GM12878 (cell line): ENCODE results near the gene MAST2.

ENCODE experiments used
- ATF7 ChIP-seq: fragments of 450-650 bp; IDR thresholded peaks from 2 replicates; pipeline ENCODE4 v1.6.1; 2016; ENCODE audit warnings: low read depth, mild to moderate bottlenecking
- CHD4 ChIP-seq: fragments of 200-600 bp; sonication (generic); IDR thresholded peaks from 2 replicates; pipeline ENCODE4 v1.6.1; 2016; ENCODE audit warnings: mild to moderate bottlenecking
- EZH2 ChIP-seq: IDR thresholded peaks from 2 replicates; pipeline ENCODE4 v1.6.1; 2012; ENCODE audit warnings: low read depth, mild to moderate bottlenecking, control low read depth, inconsistent platforms, low read length, borderline replicate concordance; ENCODE audit not compliant: control insufficient read depth
- MXI1 ChIP-seq: fragments of 150-350 bp; IDR thresholded peaks from 2 replicates; pipeline ENCODE4 v1.6.1; 2011; ENCODE audit warnings: low read depth, mild to moderate bottlenecking, inconsistent platforms, low read length, improper control_type of control experiment
- NR2F1 ChIP-seq: fragments of 450-650 bp; conservative IDR thresholded peaks from 2 replicates; pipeline ENCODE4 v1.6.1; 2017; ENCODE audit warnings: mild to moderate bottlenecking
- POLR2A ChIP-seq: IDR thresholded peaks from 2 replicates; pipeline ENCODE4 v1.6.1; 2011; ENCODE audit warnings: low read depth, mild to moderate bottlenecking, low read length
- YY1 ChIP-seq: IDR thresholded peaks from 2 replicates; pipeline ENCODE4 v1.6.1; 2011; ENCODE audit warnings: low read depth, mild to moderate bottlenecking, low read length
- TF ChIP-seq, protein P1 (sequence below): IDR thresholded peaks from 2 replicates; pipeline ENCODE4 v1.6.1; 2011; ENCODE audit warnings: borderline replicate concordance, low read depth, mild to moderate bottlenecking, moderate library complexity, mixed read lengths, low read length; ENCODE audit not compliant: insufficient read depth; ENCODE audit errors: extremely low read length
- TF ChIP-seq, protein P2 (sequence below), 3 experiments: IDR thresholded peaks in 2 of 3; conservative IDR thresholded peaks in 1 of 3; 2 replicates each; pipeline ENCODE4 v1.5.1; 2011; ENCODE audit warnings: low read depth in 3 of 3, low read length in 3 of 3, mild to moderate bottlenecking in 3 of 3, control low read depth in 2 of 3, moderate library complexity in 2 of 3, inconsistent platforms in 1 of 3, mixed read lengths in 1 of 3; ENCODE audit not compliant: control insufficient read depth in 2 of 3, insufficient read depth in 1 of 3; ENCODE audit errors: extremely low read depth in 1 of 3

DNA sequence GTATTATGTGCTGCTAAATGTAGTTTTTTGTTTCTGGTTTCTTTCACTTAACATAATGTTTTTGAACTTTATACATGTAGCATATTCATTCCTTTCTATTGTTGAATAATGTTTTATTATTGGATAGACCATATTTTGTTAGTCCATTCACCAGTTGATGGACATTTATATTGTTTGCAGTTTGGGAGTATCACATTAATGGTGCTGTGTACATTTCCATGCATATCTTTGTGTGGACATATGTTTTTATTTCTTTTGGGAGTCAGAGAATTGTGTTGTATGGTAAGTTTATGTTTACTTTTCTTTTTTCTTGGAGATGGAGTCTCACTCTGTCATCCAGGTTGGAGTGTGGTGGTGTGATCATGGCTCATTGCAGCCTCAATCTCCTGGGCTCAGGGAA lies 134.6 kb downstream of the MAST2 start:
- TF ChIP-seq MXI1 (no peak), CHD4 (no peak), YY1 (no peak), NR2F1 (no peak), POLR2A (no peak), ATF7 (no peak), EZH2 (no peak)
- TF ChIP-seq, protein P1, sequence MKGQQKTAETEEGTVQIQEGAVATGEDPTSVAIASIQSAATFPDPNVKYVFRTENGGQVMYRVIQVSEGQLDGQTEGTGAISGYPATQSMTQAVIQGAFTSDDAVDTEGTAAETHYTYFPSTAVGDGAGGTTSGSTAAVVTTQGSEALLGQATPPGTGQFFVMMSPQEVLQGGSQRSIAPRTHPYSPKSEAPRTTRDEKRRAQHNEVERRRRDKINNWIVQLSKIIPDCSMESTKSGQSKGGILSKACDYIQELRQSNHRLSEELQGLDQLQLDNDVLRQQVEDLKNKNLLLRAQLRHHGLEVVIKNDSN: no peak
- TF ChIP-seq, protein P2, sequence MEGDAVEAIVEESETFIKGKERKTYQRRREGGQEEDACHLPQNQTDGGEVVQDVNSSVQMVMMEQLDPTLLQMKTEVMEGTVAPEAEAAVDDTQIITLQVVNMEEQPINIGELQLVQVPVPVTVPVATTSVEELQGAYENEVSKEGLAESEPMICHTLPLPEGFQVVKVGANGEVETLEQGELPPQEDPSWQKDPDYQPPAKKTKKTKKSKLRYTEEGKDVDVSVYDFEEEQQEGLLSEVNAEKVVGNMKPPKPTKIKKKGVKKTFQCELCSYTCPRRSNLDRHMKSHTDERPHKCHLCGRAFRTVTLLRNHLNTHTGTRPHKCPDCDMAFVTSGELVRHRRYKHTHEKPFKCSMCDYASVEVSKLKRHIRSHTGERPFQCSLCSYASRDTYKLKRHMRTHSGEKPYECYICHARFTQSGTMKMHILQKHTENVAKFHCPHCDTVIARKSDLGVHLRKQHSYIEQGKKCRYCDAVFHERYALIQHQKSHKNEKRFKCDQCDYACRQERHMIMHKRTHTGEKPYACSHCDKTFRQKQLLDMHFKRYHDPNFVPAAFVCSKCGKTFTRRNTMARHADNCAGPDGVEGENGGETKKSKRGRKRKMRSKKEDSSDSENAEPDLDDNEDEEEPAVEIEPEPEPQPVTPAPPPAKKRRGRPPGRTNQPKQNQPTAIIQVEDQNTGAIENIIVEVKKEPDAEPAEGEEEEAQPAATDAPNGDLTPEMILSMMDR (IDR thresholded peaks at IDR 0.05 in 2 of 3, conservative IDR thresholded peaks at IDR 0.05 in 1 of 3; ENCODE audit: control insufficient read depth in 2 of 3, extremely low read depth in 1 of 3, insufficient read depth in 1 of 3, low read depth in 3 of 3, low read length in 3 of 3): no peak
